Stimulated activated CD4-positive, alpha-beta T cell treated with anti-CD3 and anti-CD28 coated beads, Interleukin-4, amount 100 ng/mL, for 48 hours (primary cell): Measurements from ENCODE around the gene NELL1.

ENCODE experiments used
- DNase-seq, 2 donors: peaks; one replicate each; pipeline ENCODE4 v3.0.0-alpha.2; 2020; ENCODE audit warnings: low read depth in 2 of 2

Gene NELL1

GRCh38 chr11:20966489-20966888, 297.1 kb downstream of the NELL1 start:
- no peak for DNase-seq

DNA sequence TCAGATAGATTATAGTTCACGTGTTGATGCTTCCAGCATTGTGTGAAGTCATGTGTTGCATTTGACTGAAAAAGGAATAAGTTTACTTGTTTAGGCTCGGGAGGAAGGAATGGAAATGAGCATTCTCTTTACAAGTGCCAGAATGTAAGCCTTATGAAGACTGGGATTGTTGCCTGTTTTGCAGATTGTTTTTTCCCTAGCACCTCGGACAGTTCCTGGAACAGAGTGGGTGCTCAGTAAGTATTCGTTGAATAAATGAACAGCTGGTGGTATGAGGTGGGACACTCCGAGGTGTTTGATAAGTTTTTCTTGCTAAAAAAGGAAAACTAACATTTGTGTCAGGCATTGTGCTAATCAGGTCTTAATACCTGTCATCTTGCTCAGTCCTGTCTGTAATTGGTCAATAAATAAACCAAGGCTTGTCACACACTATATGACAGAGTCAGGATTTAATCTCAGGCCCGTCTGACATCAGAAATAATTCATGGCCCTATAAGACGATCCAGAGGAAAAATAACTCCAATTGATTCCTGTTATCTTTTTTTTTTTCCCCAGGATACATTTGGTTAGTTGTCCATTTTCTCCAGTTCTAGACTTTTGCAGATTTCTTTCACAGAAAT, 304.7 kb downstream of the NELL1 start:
- DNase-seq, result no peak

DNA sequence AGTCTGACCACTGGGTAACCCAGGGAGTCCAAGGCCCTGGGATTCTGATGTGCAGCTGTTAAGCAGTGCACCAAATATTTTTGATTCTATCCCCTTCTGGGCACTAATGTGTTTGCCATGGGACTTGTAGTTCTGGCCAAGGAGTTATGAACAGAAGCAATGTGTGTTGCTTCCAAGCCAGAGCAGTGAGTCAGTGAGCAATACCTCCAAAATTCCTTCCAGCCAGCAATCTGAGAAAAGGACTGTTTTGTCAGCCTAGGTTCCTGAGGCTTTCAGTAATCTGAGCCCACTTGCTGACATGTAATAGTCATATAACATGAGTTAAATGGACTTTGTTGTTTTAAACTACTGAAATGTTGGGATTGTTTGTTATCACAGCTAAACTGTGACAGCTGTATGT, 311.4 kb downstream of the NELL1 start:
- no peak for DNase-seq

GRCh38 chr11:20990447-20990846, 321.1 kb downstream of the NELL1 start:
- no peak for DNase-seq

DNA sequence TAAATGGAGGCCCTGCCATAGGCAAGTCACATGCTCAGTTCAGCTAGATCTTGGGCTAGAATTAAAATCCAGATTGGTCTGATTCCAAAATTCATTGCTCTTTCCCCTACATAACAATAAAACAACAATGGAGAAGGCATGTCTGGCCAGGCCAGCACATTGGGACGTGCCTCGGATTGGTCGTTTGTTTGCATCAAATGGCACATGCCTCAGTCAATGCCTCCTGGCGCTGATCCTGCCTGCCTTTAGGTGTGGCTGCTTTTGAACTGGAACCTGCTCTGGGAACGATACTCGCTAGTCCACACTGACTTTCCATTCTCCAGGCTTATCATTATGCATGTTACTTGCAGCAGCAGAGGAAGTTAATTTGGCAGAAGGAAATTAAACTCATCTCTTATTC, 322.1 kb downstream of the NELL1 start:
- DNase-seq, result no peak

- DNase-seq, result no peak
Measured at GRCh38 chr11:21007297-21007696, 337.9 kb downstream of the NELL1 start.

DNA sequence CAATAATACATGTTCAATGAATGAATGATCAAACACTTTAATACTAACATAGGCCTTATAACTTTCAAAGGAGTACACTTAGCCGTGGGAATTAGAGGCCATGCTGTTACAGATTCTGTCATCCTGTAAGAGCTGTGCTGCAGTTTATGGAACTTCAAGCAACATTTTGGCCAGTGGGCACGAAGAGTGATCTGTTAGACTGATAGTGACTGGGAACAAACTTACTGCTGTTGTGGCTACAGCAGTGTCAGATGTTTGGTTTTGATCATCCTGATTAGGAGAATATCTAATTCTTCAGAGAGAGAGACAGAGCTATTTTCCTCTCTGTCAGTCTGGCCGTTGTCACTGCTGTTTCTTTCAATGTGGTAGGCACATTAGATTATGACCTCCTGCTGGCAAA, 348.9 kb downstream of the NELL1 start:
- no peak for DNase-seq

DNA sequence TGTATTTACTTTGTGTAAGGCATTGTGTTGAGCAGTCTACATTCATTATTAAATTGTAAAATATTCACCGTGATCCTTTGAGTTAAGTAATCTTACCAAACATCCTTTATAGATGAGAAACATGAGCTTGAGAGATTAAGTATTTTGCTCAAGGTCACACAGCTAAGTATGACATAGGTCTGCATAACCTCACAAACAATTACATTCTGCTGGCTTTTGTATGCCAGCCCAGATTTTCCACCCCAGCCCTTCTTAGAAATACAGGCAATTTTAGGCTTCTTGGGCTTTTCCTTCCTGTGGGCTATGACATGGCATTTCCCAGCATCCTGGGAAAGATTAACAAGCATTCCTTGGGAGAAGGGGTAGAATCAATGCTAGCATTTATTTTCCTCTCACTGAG, 357.3 kb downstream of the NELL1 start:
- DNase-seq, result no peak

DNA sequence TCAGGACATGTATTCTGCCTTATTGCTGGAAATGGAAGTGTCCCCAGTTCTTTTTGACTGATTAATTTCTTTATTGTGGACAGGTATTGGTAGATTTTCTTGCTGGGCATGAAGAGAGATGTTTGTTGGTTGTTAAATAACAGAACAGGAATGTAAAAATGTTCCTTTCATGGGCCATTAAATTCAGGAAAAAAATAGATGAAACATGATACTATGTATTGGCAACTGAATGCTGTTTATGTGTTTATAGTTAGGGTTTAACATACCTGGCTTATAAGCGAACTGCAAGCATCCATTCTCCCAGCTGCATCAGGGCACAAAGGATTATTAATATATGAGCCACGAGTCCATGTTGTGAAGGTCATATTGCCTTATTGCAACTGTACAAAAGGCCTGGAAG, 368.5 kb downstream of the NELL1 start:
- no peak for DNase-seq

DNA sequence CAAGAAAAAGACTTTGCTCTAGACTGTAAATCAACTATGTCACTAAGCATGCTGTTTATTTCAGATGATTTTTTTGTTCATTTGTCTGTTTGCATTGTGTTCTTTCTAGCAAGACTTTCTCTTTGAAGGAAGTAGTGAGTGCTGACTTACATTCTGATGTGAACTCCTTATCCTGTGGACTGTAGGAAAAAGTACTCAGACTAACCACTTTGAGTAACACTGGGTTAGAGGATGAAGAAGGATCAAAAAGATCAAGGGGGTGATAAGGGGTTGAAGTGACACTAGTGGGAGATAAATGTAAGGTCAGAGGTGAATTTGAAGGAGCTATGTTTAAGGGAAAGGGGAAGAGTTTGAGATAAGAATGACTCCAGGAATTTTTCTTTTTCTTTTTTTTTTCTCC, 369.4 kb downstream of the NELL1 start:
- DNase-seq, result no peak

DNA sequence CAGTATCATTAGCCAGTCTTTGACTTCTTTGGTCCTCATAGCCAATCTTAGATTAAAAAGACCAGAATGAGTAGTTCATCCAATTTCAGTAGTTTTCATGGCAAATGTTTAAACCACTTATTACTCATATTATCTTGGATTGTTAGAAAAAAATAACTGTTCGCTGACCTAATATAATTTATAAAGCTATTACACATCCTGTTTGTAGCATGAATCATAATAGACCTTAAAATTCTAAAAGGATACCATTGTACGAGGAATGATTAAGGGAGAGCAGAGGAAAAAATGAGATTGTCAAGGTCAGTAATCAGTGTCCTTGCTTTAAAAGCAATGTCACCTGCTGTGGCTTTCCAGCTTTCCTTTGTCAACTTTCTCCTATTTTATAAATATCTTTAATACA, 371.2 kb downstream of the NELL1 start:
- no peak for DNase-seq

GRCh38 chr11:21048626-21049025, 379.2 kb downstream of the NELL1 start:
- no peak for DNase-seq

DNA sequence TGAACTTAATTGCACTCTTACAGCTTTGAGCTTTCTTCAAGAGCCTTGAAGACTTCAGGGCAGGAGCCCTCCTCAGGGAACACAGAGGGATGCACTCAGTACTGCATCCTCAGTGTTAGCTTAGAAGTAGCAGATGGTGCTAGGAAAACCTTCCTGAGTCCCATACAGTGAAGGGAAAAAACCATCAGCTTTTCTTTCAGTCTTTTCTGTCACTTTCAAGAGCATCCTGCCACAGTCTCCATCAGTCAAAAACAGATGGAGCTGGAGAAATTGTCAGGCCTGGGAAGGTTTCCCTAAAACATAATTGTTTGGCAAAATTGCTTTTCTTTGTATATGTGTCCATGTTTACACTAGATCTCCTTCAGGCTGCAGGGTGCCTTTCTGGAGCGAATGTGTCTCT, 384.1 kb downstream of the NELL1 start:
- DNase-seq, result no peak

GRCh38 chr11:21056644-21057043, 387.3 kb downstream of the NELL1 start:
- DNase-seq, result no peak

DNA sequence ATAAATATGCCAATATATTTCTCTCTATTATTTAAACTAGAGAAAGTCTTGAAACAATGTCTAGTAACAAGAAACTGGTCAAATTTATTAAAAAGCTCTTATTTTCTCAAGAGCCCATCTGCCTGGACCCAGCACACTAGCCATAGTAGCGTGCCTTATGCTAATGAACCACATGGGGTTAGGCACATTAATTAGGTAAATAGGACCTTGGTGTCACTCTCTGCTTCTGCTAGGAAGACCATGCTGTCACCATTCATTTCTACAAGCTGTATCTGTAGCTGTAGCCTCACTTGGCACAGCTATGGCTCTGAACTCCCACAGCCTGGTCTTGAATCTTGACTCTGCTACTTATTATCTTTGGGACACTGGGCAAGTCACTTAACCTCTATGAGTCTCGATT, 390.5 kb downstream of the NELL1 start:
- DNase-seq, result no peak

GRCh38 chr11:21066030-21066429, 396.6 kb downstream of the NELL1 start:
- DNase-seq, result no peak

DNA sequence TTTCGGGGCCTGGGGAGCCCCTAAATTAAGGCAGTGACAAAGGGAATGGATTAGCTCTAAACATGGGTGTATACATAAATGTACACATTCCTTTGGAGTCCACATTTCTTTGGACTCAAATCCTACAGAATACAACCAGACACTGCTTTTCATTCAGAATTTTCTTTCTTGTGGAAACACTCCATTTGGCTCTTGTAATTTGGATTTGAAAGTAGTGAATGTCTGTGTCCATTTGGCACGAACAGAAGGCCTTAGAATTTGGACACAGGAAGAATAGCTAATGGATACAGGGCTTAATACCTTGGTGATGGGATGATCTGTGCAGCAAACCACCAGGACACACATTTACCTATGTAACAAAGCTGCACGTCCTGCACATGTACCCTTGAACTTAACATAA, 399.5 kb downstream of the NELL1 start:
- no peak for DNase-seq

DNA sequence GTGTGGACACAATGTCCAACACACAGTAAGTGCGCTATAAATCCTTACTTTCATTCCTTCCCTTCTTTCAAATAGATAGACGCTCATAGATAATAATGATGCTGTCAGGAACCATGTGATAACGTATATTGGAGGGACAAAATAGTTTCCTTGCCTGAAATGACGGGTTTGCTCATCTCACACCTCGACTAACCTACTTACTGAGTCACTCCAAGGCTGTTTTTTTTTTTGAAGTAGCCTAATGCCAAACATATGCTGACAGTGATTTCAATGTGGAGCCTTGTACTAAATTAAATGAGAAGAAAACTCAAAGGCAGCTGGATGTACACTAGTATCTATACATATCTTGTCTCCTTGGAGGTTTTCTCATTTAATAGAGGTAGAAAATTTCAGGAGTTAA, 400.5 kb downstream of the NELL1 start:
- no peak for DNase-seq

- no peak for DNase-seq
Measured at GRCh38 chr11:21072558-21072957, 403.2 kb downstream of the NELL1 start.

- DNase-seq, result no peak
Measured at GRCh38 chr11:21082853-21083252, 413.5 kb downstream of the NELL1 start.

DNA sequence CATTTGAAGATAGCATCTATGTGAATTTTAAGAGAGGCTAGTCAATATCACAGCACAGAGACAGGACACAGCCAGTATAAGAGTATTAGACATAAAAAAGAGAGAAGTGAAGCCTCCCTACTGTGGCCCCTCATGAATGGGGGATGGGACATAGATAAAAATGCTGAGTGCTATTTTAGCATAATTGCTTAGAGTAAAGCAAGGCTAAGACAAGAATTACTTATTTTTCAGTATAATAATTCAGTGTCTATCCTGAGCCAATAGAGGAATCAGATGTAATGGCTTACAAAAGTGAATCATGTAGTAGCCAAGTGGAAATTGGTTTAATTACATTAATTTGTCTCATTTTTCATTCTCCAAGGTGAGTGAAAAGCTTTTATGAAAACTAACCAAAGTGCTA, 419.5 kb downstream of the NELL1 start:
- DNase-seq, result no peak

DNA sequence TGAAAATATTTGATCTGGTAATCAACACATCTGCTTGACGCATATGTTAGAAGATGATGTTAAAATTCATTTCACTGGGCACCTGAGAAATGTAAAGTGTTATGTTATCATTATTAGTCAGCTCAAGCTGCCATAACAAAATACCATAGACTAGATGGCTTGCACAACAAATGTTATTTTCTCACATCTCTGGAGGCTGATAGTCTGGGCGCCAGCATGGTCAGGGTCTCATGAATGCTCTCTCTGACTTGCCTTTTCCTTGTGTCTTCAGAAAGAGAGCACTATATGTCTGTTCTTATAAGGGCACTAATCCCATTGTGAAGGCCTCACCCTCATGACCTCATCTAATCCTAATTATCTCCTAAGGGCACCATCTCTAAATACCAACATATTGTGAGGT, 435.3 kb downstream of the NELL1 start:
- DNase-seq, result no peak

DNA sequence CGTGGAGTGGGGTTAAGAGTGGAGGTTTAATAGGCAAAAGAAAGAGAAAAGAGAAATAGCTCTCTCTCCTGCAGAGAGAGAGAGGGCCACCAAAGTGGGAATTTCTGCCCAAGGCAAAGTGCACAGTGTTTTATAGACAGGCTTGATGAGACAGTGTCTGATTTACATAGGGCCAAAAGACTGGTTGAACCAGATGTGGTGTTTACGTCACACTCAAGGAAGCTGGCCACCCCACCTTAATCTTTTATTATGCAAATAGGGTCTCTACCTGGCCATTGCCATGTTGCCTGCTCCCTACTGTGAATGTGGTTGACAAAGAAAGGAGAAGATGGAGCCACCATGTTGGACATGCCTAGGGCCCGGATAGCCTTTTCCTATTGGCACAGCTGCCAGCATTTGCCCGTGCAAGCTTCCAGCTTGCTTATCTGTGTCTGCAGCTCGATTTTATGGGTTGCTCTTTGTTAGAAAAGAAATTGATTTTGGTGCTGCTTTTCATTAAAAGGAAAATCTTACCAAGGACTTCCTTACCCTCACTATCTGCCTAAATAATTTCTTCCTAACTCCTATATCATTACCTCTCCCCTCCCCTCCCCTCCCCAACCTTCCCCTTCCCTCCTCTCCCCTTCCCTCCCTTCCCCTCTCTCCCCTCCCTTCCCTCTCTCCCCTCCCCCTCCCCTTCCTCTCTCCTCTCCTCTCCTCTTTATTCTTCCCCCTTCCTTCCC, 436.0 kb downstream of the NELL1 start:
- no peak for DNase-seq

- no peak for DNase-seq
Measured at GRCh38 chr11:21109341-21109740, 440.0 kb downstream of the NELL1 start.
